ENCODE results near the gene GEMIN8.

The GEMIN8 gene

DNA sequence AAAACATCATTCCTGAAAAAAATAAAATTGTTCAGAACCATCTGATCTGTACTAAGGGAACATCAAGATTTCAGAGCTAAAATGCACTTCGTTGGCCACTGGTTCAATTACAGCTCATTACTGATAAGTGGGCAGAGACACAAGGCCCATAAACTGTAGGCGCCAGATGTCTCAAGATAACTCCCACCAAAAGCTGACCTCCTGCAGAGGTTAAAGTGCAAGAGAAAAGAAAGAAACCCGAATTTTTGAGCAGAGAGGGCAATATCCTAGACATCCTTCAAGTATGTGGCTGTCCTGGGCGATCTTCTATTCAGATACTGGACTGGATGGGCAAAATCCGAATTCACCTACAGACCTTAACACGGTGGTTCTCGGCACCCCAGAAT is 660 bp downstream of the GEMIN8 start (continued):
- TF ChIP-seq ZFHX2 (tag by site-specific recombination; conservative IDR thresholded peaks at IDR 0.05) (peak; percentile 65), ZNF239 (tag by site-specific recombination; IDR thresholded peaks at IDR 0.05) (no peak), BCL11A (tag by site-specific recombination; IDR thresholded peaks at IDR 0.05; ENCODE audit: low read depth) (no peak), ZSCAN23 (tag by site-specific recombination; IDR thresholded peaks at IDR 0.05) (no peak), MZF1 (tag by site-specific recombination; IDR thresholded peaks at IDR 0.05; ENCODE audit: borderline replicate concordance) (no peak), EGR2 (tag by site-specific recombination; IDR thresholded peaks at IDR 0.05; ENCODE audit: low read depth) (peak; percentile 71), ZNF473 (tag by site-specific recombination; IDR thresholded peaks at IDR 0.05) (no peak), HOXD13 (CRISPR knock-in tag; IDR thresholded peaks at IDR 0.05; ENCODE audit: borderline replicate concordance) (no peak), ZNF404 (tag by site-specific recombination; IDR thresholded peaks at IDR 0.05) (no peak), GLIS1 (tag by site-specific recombination; IDR thresholded peaks at IDR 0.05) (peak; percentile 79), SCRT2 (tag by site-specific recombination; IDR thresholded peaks at IDR 0.05) (no peak), ZNF169 (tag by site-specific recombination; IDR thresholded peaks at IDR 0.05) (no peak), ZBTB48 (tag by site-specific recombination; IDR thresholded peaks at IDR 0.05) (0 out of 2 replicates have a peak, but pooled peaks have one; percentile 20), TRIM28 (IDR thresholded peaks at IDR 0.05; ENCODE audit: borderline replicate concordance, low read length) (no peak), HOXA7 (CRISPR knock-in tag; IDR thresholded peaks at IDR 0.05; ENCODE audit: borderline replicate concordance) (no peak), ZNF585B (tag by site-specific recombination; IDR thresholded peaks at IDR 0.05) (no peak), ZNF335 (tag by site-specific recombination; conservative IDR thresholded peaks at IDR 0.05) (peak; percentile 98), ZNF2 (tag by site-specific recombination; IDR thresholded peaks at IDR 0.05) (0 out of 2 replicates have a peak, but pooled peaks have one; percentile 22), ZNF558 (tag by site-specific recombination; IDR thresholded peaks at IDR 0.05) (no peak), ZNF132 (tag by site-specific recombination; IDR thresholded peaks at IDR 0.05; ENCODE audit: borderline replicate concordance) (no peak), ZNF48 (tag by site-specific recombination; IDR thresholded peaks at IDR 0.05) (no peak), ZNF654 (tag by site-specific recombination; IDR thresholded peaks at IDR 0.05; ENCODE audit: low read depth) (0 out of 2 replicates have a peak, but pooled peaks have one; percentile 5), ZNF555 (tag by site-specific recombination; conservative IDR thresholded peaks at IDR 0.05) (no peak), ZNF37A (tag by site-specific recombination; IDR thresholded peaks at IDR 0.05) (no peak)
- TF ChIP-seq, protein P1, sequence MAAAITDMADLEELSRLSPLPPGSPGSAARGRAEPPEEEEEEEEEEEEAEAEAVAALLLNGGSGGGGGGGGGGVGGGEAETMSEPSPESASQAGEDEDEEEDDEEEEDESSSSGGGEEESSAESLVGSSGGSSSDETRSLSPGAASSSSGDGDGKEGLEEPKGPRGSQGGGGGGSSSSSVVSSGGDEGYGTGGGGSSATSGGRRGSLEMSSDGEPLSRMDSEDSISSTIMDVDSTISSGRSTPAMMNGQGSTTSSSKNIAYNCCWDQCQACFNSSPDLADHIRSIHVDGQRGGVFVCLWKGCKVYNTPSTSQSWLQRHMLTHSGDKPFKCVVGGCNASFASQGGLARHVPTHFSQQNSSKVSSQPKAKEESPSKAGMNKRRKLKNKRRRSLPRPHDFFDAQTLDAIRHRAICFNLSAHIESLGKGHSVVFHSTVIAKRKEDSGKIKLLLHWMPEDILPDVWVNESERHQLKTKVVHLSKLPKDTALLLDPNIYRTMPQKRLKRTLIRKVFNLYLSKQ (tag by site-specific recombination; IDR thresholded peaks at IDR 0.05; ENCODE audit: borderline replicate concordance), result no peak
- TF ChIP-seq, protein P2, sequence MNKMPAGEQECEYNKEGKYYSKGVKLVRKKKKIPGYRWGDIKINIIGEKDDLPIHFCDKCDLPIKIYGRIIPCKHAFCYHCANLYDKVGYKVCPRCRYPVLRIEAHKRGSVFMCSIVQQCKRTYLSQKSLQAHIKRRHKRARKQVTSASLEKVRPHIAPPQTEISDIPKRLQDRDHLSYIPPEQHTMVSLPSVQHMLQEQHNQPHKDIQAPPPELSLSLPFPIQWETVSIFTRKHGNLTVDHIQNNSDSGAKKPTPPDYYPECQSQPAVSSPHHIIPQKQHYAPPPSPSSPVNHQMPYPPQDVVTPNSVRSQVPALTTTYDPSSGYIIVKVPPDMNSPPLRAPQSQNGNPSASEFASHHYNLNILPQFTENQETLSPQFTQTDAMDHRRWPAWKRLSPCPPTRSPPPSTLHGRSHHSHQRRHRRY (tag by site-specific recombination; IDR thresholded peaks at IDR 0.05), result no peak
- TF ChIP-seq, protein P3, sequence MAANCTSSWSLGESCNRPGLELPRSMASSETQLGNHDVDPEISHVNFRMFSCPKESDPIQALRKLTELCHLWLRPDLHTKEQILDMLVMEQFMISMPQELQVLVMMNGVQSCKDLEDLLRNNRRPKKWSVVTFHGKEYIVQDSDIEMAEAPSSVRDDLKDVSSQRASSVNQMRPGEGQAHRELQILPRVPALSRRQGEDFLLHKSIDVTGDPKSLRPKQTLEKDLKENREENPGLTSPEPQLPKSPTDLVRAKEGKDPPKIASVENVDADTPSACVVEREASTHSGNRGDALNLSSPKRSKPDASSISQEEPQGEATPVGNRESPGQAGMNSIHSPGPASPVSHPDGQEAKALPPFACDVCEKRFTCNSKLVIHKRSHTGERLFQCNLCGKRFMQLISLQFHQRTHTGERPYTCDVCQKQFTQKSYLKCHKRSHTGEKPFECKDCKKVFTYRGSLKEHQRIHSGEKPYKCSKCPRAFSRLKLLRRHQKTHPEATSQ (tag by site-specific recombination; IDR thresholded peaks at IDR 0.05), result no peak
- TF ChIP-seq, protein P4, sequence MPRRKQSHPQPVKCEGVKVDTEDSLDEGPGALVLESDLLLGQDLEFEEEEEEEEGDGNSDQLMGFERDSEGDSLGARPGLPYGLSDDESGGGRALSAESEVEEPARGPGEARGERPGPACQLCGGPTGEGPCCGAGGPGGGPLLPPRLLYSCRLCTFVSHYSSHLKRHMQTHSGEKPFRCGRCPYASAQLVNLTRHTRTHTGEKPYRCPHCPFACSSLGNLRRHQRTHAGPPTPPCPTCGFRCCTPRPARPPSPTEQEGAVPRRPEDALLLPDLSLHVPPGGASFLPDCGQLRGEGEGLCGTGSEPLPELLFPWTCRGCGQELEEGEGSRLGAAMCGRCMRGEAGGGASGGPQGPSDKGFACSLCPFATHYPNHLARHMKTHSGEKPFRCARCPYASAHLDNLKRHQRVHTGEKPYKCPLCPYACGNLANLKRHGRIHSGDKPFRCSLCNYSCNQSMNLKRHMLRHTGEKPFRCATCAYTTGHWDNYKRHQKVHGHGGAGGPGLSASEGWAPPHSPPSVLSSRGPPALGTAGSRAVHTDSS (tag by site-specific recombination; IDR thresholded peaks at IDR 0.05), result no peak
- TF ChIP-seq, protein P5, sequence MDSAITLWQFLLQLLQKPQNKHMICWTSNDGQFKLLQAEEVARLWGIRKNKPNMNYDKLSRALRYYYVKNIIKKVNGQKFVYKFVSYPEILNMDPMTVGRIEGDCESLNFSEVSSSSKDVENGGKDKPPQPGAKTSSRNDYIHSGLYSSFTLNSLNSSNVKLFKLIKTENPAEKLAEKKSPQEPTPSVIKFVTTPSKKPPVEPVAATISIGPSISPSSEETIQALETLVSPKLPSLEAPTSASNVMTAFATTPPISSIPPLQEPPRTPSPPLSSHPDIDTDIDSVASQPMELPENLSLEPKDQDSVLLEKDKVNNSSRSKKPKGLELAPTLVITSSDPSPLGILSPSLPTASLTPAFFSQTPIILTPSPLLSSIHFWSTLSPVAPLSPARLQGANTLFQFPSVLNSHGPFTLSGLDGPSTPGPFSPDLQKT (IDR thresholded peaks at IDR 0.05; ENCODE audit: borderline replicate concordance, low read depth, low read length), result no peak
- TF ChIP-seq, protein P6, sequence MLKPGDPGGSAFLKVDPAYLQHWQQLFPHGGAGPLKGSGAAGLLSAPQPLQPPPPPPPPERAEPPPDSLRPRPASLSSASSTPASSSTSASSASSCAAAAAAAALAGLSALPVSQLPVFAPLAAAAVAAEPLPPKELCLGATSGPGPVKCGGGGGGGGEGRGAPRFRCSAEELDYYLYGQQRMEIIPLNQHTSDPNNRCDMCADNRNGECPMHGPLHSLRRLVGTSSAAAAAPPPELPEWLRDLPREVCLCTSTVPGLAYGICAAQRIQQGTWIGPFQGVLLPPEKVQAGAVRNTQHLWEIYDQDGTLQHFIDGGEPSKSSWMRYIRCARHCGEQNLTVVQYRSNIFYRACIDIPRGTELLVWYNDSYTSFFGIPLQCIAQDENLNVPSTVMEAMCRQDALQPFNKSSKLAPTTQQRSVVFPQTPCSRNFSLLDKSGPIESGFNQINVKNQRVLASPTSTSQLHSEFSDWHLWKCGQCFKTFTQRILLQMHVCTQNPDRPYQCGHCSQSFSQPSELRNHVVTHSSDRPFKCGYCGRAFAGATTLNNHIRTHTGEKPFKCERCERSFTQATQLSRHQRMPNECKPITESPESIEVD (tag by site-specific recombination; IDR thresholded peaks at IDR 0.05), result peak; percentile 38; the same call in 1 of the 2 replicates
